ENCODE data around the gene MMP27. TPM values are rescaled to one million over a fixed set of nuclear protein-coding genes. Genes with fewer than 3 reads are reported as not detected.

Gene MMP27
- total RNA-seq, 1 experiment from 2014 or later, result not detected

Other genes with a start within 250 kb of the MMP27 start
- gene MMP7, start 175.0 kb downstream of the MMP27 start, total RNA-seq (2014; rRNA removed; shearing (Covaris generic)), result 0.34 TPM in 1 of 2 replicates, not detected in the other
- gene MMP20, start 80.4 kb downstream of the MMP27 start, total RNA-seq (2014; rRNA removed; shearing (Covaris generic)), result not detected in 2 replicates
- not detected in 2 replicates for gene MMP8, start 19.2 kb upstream of the MMP27 start, total RNA-seq (2014; rRNA removed; shearing (Covaris generic))
- 0.63 TPM in 1 of 2 replicates, not detected in the other for gene MMP10, start 74.9 kb upstream of the MMP27 start, total RNA-seq (2014; rRNA removed; shearing (Covaris generic))
- gene MMP1, start 92.4 kb upstream of the MMP27 start, total RNA-seq (2014; rRNA removed; shearing (Covaris generic)), result 0.29 and 1.1 TPM in 2 replicates
- gene MMP3, start 137.8 kb upstream of the MMP27 start, total RNA-seq (2014; rRNA removed; shearing (Covaris generic)), result 0.32 and 0.60 TPM in 2 replicates
- 0.05 TPM in 1 of 2 replicates, not detected in the other for gene MMP12, start 169.2 kb upstream of the MMP27 start, total RNA-seq (2014; rRNA removed; shearing (Covaris generic))
- not detected in 2 replicates for gene MMP13, start 250.0 kb upstream of the MMP27 start, total RNA-seq (2014; rRNA removed; shearing (Covaris generic))